ENCODE measurements around the gene TASL. TPM values are rescaled to one million over a fixed set of nuclear protein-coding genes. Genes with fewer than 3 reads are reported as not detected.

TASL gene
- polyA plus RNA-seq (2011; rRNA removed) (not detected in 2 replicates), polyA minus RNA-seq (2011; rRNA and poly(A)+ RNA removed) (not detected in 2 replicates)

GRCh38 chrX:30577362-30577991 is at the start of gene TASL:
TASL (minus strand) TSS chrX:30577766; CDS start chrX:30560355, 17,411 bp downstream.
- POLR2A ChIA-PET = no interaction called here
- Histone ChIP-seq H3K27me3 (ENCODE audit: control insufficient read depth, insufficient read depth, low read length) (no peaks in the 10 kb centered on the region), H3K27ac (ENCODE audit: low read depth, low read length) (no peak within 1 kb of the TSS), H3K9me3 (ENCODE audit: control insufficient read depth, insufficient read depth, low read length) (no peaks in the 10 kb centered on the region), H3K4me3 (ENCODE audit: low read depth, low read length) (no peak within 1 kb of the TSS)
- CTCF ChIA-PET = interaction anchor here (0.5 kb wide), 1 partner anchor 135 kb away, joined by 4 read pairs; no protein-coding TSS in a partner anchor
- no peak for TF ChIP-seq CTCF (IDR thresholded peaks at IDR 0.05; ENCODE audit: low read depth, low read length)
- DNase-seq (ENCODE audit: low read depth, low spot score) = no peak

- ChIA-PET POLR2A (no interaction called here), CTCF (interaction anchor here (1.1 kb wide), 1 partner anchor 56 kb away, joined by 3 read pairs; no protein-coding TSS in a partner anchor)
- Histone ChIP-seq H3K27me3 (ENCODE audit: control insufficient read depth, insufficient read depth, low read length) (no peaks in the 10 kb centered on the region), H3K27ac (ENCODE audit: low read depth, low read length) (no peak overlapping the region), H3K4me3 (ENCODE audit: low read depth, low read length) (no peak overlapping the region), H3K9me3 (ENCODE audit: control insufficient read depth, insufficient read depth, low read length) (peaks cover 8% of the 10 kb centered on the region; the same call in 1 of the 2 replicates)
- no peak for TF ChIP-seq CTCF (IDR thresholded peaks at IDR 0.05; ENCODE audit: low read depth, low read length)
- DNase-seq (ENCODE audit: low read depth, low spot score) = no peak
These were observed 48.8 kb upstream of the TASL start for GRCh38 chrX:30626402-30626801.

GRCh38 chrX:30622361-30622760 is 44.8 kb upstream of the TASL start:
- Histone ChIP-seq H3K9me3 (ENCODE audit: control insufficient read depth, insufficient read depth, low read length) (peaks cover 8% of the 10 kb centered on the region; the same call in 1 of the 2 replicates), H3K27ac (ENCODE audit: low read depth, low read length) (no peak overlapping the region), H3K27me3 (ENCODE audit: control insufficient read depth, insufficient read depth, low read length) (no peaks in the 10 kb centered on the region), H3K4me3 (ENCODE audit: low read depth, low read length) (no peak overlapping the region)
- CTCF ChIA-PET = no interaction called here
- no peak for DNase-seq (ENCODE audit: low read depth, low spot score)
- POLR2A ChIA-PET = no interaction called here
- no peak for TF ChIP-seq CTCF (IDR thresholded peaks at IDR 0.05; ENCODE audit: low read depth, low read length)

- no peak overlapping the region for H3K4me3 ChIP-seq (ENCODE audit: low read depth, low read length)
- H3K27me3 ChIP-seq (ENCODE audit: control insufficient read depth, insufficient read depth, low read length) = no peaks in the 10 kb centered on the region
- peak; percentile 65 for DNase-seq (ENCODE audit: low read depth, low spot score)
- CTCF ChIA-PET = no interaction called here
- no peak for TF ChIP-seq CTCF (IDR thresholded peaks at IDR 0.05; ENCODE audit: low read depth, low read length)
- H3K27ac ChIP-seq (ENCODE audit: low read depth, low read length) = peak overlapping the region; percentile 39
- POLR2A ChIA-PET = no interaction called here
- peaks cover 8% of the 10 kb centered on the region; the same call in 1 of the 2 replicates for H3K9me3 ChIP-seq (ENCODE audit: control insufficient read depth, insufficient read depth, low read length)
These were observed 43.5 kb upstream of the TASL start for GRCh38 chrX:30620980-30621618.

GRCh38 chrX:30620125-30620524 is 42.6 kb upstream of the TASL start:
- H3K9me3 ChIP-seq (ENCODE audit: control insufficient read depth, insufficient read depth, low read length) = peaks cover 8% of the 10 kb centered on the region; the same call in 1 of the 2 replicates
- CTCF ChIA-PET = interaction anchor here (1.1 kb wide), 1 partner anchor 15 kb away, joined by 3 read pairs; no protein-coding TSS in a partner anchor
- POLR2A ChIA-PET = no interaction called here
- DNase-seq (ENCODE audit: low read depth, low spot score) = no peak
- H3K27me3 ChIP-seq (ENCODE audit: control insufficient read depth, insufficient read depth, low read length) = no peaks in the 10 kb centered on the region
- TF ChIP-seq CTCF (IDR thresholded peaks at IDR 0.05; ENCODE audit: low read depth, low read length) = no peak
- no peak overlapping the region for H3K4me3 ChIP-seq (ENCODE audit: low read depth, low read length)
- H3K27ac ChIP-seq (ENCODE audit: low read depth, low read length) = no peak overlapping the region
